BE2C (cell line): ENCODE data around the gene SLC16A8.

Experiments
- DNase-seq: peaks from one replicate; pipeline ENCODE4 v3.0.0-alpha.2; 2020
- H3K27me3 ChIP-seq: fragments of 250-450 bp; sonication (Bioruptor Pico); 2 replicates; pipeline ENCODE4 v1.5.1; 2020; ENCODE audit warnings: mild to moderate bottlenecking
- H3K36me3 ChIP-seq: fragments of 250-450 bp; sonication (Bioruptor Pico); 2 replicates; pipeline ENCODE4 v1.5.1; 2020; ENCODE audit warnings: mild to moderate bottlenecking
- H3K4me1 ChIP-seq: fragments of 250-450 bp; sonication (Bioruptor Pico); 2 replicates; pipeline ENCODE4 v1.5.1; 2020
- H3K4me3 ChIP-seq: 2 replicates; pipeline ENCODE4 v1.5.1; 2011; ENCODE audit warnings: low read depth, low read length
- H3K9me3 ChIP-seq: fragments of 250-450 bp; sonication (Bioruptor Pico); 2 replicates; pipeline ENCODE4 v1.5.1; 2020
- TF ChIP-seq, protein P1 (sequence below): IDR thresholded peaks from 2 replicates; pipeline ENCODE4 v1.5.1; 2012; ENCODE audit warnings: mild to moderate bottlenecking, low read depth, low read length

The SLC16A8 gene

GRCh38 chr22:38072322-38073149 lies 11.4 kb downstream of the SLC16A8 start:
- Histone ChIP-seq H3K9me3 (no peaks in the 10 kb centered on the region), H3K27me3 (no peaks in the 10 kb centered on the region), H3K36me3 (no peaks in the 10 kb centered on the region; the same call in 1 of the 2 replicates), H3K4me1 (no peaks in the 10 kb centered on the region), H3K4me3 (no peak overlapping the region)
- TF ChIP-seq, protein P1, sequence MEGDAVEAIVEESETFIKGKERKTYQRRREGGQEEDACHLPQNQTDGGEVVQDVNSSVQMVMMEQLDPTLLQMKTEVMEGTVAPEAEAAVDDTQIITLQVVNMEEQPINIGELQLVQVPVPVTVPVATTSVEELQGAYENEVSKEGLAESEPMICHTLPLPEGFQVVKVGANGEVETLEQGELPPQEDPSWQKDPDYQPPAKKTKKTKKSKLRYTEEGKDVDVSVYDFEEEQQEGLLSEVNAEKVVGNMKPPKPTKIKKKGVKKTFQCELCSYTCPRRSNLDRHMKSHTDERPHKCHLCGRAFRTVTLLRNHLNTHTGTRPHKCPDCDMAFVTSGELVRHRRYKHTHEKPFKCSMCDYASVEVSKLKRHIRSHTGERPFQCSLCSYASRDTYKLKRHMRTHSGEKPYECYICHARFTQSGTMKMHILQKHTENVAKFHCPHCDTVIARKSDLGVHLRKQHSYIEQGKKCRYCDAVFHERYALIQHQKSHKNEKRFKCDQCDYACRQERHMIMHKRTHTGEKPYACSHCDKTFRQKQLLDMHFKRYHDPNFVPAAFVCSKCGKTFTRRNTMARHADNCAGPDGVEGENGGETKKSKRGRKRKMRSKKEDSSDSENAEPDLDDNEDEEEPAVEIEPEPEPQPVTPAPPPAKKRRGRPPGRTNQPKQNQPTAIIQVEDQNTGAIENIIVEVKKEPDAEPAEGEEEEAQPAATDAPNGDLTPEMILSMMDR: no peak
- no peak for DNase-seq

DNA sequence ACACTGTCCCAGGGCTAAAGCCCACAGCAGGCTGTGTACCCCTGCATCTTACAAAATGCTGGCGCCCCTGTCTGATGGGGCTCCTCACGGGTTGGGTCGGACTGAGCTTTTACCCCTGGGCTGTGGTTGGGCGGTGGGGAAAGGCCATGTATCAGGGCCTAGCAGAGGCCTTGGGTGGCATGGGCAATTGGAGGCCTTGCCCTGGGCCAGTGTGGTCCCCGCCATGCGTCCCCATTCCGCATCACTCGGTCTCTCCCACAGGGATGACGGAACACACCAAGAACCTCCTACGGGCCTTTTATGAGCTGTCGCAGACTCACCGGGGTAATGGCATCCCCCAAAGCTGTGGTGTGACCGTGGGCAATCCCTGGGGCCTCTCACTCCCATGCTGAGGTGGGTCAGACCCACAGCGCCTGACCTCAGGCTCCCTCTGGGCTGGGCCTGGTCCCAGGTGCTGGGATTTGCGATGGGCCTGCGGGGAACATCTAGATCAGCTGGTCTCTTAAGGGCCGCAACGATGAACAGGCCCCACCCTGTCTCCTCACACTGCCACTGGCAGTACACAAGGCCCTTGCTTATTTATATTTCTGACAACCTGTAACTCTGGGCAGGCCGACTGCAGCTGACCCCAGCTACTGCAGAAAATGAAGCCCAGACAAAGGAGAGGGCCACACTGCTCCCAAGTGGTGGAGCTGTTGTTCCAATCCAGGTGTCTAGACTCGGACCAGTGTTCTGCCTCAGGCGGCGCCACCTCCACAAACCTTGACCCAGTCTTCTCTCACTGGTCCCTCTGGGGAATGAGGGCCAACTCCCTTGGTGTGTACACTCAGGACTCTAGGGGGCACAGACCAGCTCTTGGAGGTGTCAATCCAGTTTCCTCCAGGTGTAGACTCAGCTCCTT lies 12.3 kb downstream of the SLC16A8 start:
- no peak for DNase-seq
- no peaks in the 10 kb centered on the region for H3K9me3 ChIP-seq
- H3K36me3 ChIP-seq: no peaks in the 10 kb centered on the region; the same call in 1 of the 2 replicates
- TF ChIP-seq, protein P1: no peak
- H3K4me3 ChIP-seq: no peak overlapping the region
- no peaks in the 10 kb centered on the region for H3K4me1 ChIP-seq
- no peaks in the 10 kb centered on the region for H3K27me3 ChIP-seq

GRCh38 chr22:38070250-38070921 lies 13.6 kb downstream of the SLC16A8 start:
- H3K4me3 ChIP-seq: no peak overlapping the region
- H3K4me1 ChIP-seq: no peaks in the 10 kb centered on the region
- no peaks in the 10 kb centered on the region for H3K27me3 ChIP-seq
- TF ChIP-seq, protein P1: no peak
- no peak for DNase-seq
- no peaks in the 10 kb centered on the region; the same call in 1 of the 2 replicates for H3K36me3 ChIP-seq
- no peaks in the 10 kb centered on the region for H3K9me3 ChIP-seq

GRCh38 chr22:38069372-38070249 lies 14.4 kb downstream of the SLC16A8 start:
- TF ChIP-seq, protein P1: peak; percentile 86
- Histone ChIP-seq H3K9me3 (no peaks in the 10 kb centered on the region), H3K4me3 (peak overlapping the region; percentile 36), H3K36me3 (no peaks in the 10 kb centered on the region; the same call in 1 of the 2 replicates), H3K27me3 (no peaks in the 10 kb centered on the region), H3K4me1 (no peaks in the 10 kb centered on the region)
- DNase-seq: peak; percentile 94

GRCh38 chr22:38068641-38069371 lies 15.2 kb downstream of the SLC16A8 start:
- Histone ChIP-seq H3K27me3 (no peaks in the 10 kb centered on the region), H3K4me3 (no peak overlapping the region), H3K36me3 (no peaks in the 10 kb centered on the region; the same call in 1 of the 2 replicates), H3K4me1 (no peaks in the 10 kb centered on the region), H3K9me3 (no peaks in the 10 kb centered on the region)
- TF ChIP-seq, protein P1: no peak
- DNase-seq: no peak
